ENCODE data around the gene NOP9. TPM values are rescaled to one million over a fixed set of nuclear protein-coding genes. Genes with fewer than 3 reads are reported as not detected.

Gene NOP9
- total and polyA plus RNA-seq, 9 of the 15 experiments (the other 6 are each of a cell fraction or from before 2014, with no cell fraction given): 1.0 to 27.9 (median 15.1) TPM

- TF ChIP-seq THRB (CRISPR knock-in tag; conservative IDR thresholded peaks at IDR 0.05): no peak
Observed at GRCh38 chr14:24258548-24259265, 40.9 kb upstream of the NOP9 start (continued).

- WGBS (ENCODE audit: insufficient coverage, low coverage, missing lambda C conversion rate): 89% methylated on average over 9 of the region's 16 CpGs
- Histone ChIP-seq H4K20me1 (replicated peaks; ENCODE audit: control insufficient read depth, insufficient read depth, low read length) (no peaks in the 10 kb centered on the region), H2AFZ (ENCODE audit: low read depth, low read length) (no peak overlapping the region), H3K9ac (ENCODE audit: insufficient read depth in 1 of 2, low read depth in 2 of 2, low read length in 2 of 2) (no peak overlapping the region; a peak in 1 of 4 replicates), H3K9me1 (ENCODE audit: control insufficient read depth, insufficient read depth, low read length) (no peaks in the 10 kb centered on the region), H3K79me2 (ENCODE audit: control insufficient read depth, insufficient read depth, low read length) (no peaks in the 10 kb centered on the region), H3K36me3 (ENCODE audit: control insufficient read depth, insufficient read depth, low read length) (no peaks in the 10 kb centered on the region; the same call in 1 of the 3 replicates), H3K4me1 (replicated peaks in 1 of 2; ENCODE audit: control insufficient read depth in 2 of 2, insufficient read depth in 2 of 2, low read length in 2 of 2) (peaks cover 22 to 75% of the 10 kb centered on the region in 2 experiments; a peak in 4 of 5 replicates), H3K4me3 (no peak overlapping the region), H3K27me3 (ENCODE audit: control insufficient read depth in 2 of 2, insufficient read depth in 2 of 2, low read length in 2 of 2) (no peaks in the 10 kb centered on the region), H3K9me3 (replicated peaks; ENCODE audit: control insufficient read depth, insufficient read depth, low read depth, low read length) (no peaks in the 10 kb centered on the region), H3K4me2 (ENCODE audit: insufficient read depth, low read length) (no peak overlapping the region), H3K27ac (ENCODE audit: extremely low read depth, low read depth, low read length) (no peak overlapping the region)
- no TSS peak for BruUV-seq (replicated peaks)
- ChIA-PET POLR2A (interaction anchor here (0.6 kb wide), 1 partner anchor 12 kb away, joined by 3 read pairs; the partner anchor contains the start of gene RABGGTA), CTCF (ENCODE audit: low intra/inter-chr PET ratio) (no interaction called here)
- no peak for ATAC-seq
- in situ Hi-C loops (cut with MboI): no loop called here
- FAIRE-seq: no peak
- intact Hi-C loops (cut with micrococcal nuclease): no loop called here
- DNase-seq (ENCODE audit: extremely low read depth in 1 of 4, low spot score in 3 of 4): peak in 1 of 4 experiments; percentile 14
- TF ChIP-seq ZNF561 (CRISPR knock-in tag; conservative IDR thresholded peaks at IDR 0.05) (no peak), LARP7 (IDR thresholded peaks at IDR 0.05) (no peak), MTF1 (CRISPR knock-in tag; IDR thresholded peaks at IDR 0.05; ENCODE audit: borderline replicate concordance) (no peak), ZNF655 (CRISPR knock-in tag; IDR thresholded peaks at IDR 0.05) (no peak), ZNF408 (CRISPR knock-in tag; IDR thresholded peaks at IDR 0.05; ENCODE audit: low read depth) (no peak), C11orf30 (IDR thresholded peaks at IDR 0.05; ENCODE audit: low read depth) (no peak), TBL1XR1 (IDR thresholded peaks at IDR 0.05; ENCODE audit: low read length in 2 of 2) (no peak), ILF3 (IDR thresholded peaks at IDR 0.05; ENCODE audit: borderline replicate concordance) (no peak), ZNF707 (CRISPR knock-in tag; conservative IDR thresholded peaks at IDR 0.05) (no peak), MIER1 (IDR thresholded peaks at IDR 0.05; ENCODE audit: low read depth) (no peak), MYBL2 (IDR thresholded peaks at IDR 0.05; ENCODE audit: low read depth) (no peak), MYBL2 (CRISPR knock-in tag; IDR thresholded peaks at IDR 0.05; ENCODE audit: borderline replicate concordance) (no peak)
- TF ChIP-seq, protein P1, sequence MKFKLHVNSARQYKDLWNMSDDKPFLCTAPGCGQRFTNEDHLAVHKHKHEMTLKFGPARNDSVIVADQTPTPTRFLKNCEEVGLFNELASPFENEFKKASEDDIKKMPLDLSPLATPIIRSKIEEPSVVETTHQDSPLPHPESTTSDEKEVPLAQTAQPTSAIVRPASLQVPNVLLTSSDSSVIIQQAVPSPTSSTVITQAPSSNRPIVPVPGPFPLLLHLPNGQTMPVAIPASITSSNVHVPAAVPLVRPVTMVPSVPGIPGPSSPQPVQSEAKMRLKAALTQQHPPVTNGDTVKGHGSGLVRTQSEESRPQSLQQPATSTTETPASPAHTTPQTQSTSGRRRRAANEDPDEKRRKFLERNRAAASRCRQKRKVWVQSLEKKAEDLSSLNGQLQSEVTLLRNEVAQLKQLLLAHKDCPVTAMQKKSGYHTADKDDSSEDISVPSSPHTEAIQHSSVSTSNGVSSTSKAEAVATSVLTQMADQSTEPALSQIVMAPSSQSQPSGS (CRISPR knock-in tag; IDR thresholded peaks at IDR 0.05): no peak
Observed at GRCh38 chr14:24259282-24260025, 40.2 kb upstream of the NOP9 start.
